ENCODE data around the gene MORN1. TPM values are rescaled to one million over a fixed set of nuclear protein-coding genes. Genes with fewer than 3 reads are reported as not detected.

Gene MORN1
- total RNA-seq, 1 experiment from 2014 or later: 47.8 TPM

- no peaks in the 10 kb centered on the region for H3K79me2 ChIP-seq (ENCODE audit: low read depth)
- no peaks in the 10 kb centered on the region for H3K9me2 ChIP-seq (ENCODE audit: insufficient read depth)
- intact Hi-C loops (cut with micrococcal nuclease; ENCODE audit: unreplicated experiment): no loop called here
- no peak overlapping the region for H2AFZ ChIP-seq
- H3K27me3 ChIP-seq (ENCODE audit: insufficient read depth, low read depth): no peaks in the 10 kb centered on the region
- no peak for DNase-seq
- no peaks in the 10 kb centered on the region for H3K9me3 ChIP-seq (ENCODE audit: insufficient read depth, low read depth)
- no peaks in the 10 kb centered on the region for H3K4me1 ChIP-seq (replicated peaks; ENCODE audit: insufficient read depth)
- TF ChIP-seq EZH2 (IDR thresholded peaks at IDR 0.05; ENCODE audit: low read depth) (no peak), CTCF (conservative IDR thresholded peaks at IDR 0.05) (no peak)
- ChIA-PET CTCF (no interaction called here), POLR2A (ENCODE audit: unreplicated experiment) (no interaction called here)
- H3K27ac ChIP-seq: no peak overlapping the region
- no peaks in the 10 kb centered on the region for H3F3A ChIP-seq (ENCODE audit: insufficient read depth, low read depth)
- H3K36me3 ChIP-seq (ENCODE audit: low read depth): no peaks in the 10 kb centered on the region
- BruUV-seq (replicated peaks): no TSS peak
- no peak overlapping the region for H3K4me3 ChIP-seq
- peaks cover 5% of the 10 kb centered on the region; the same call in 1 of the 2 replicates for H4K20me1 ChIP-seq (ENCODE audit: insufficient read depth)
- H3K4me2 ChIP-seq: no peak overlapping the region
These were observed 7.8 kb downstream of the MORN1 start for GRCh38 chr1:2383576-2383975.

- intact Hi-C loops (cut with micrococcal nuclease; ENCODE audit: unreplicated experiment): no loop called here
- H3K9me3 ChIP-seq (ENCODE audit: insufficient read depth, low read depth): no peaks in the 10 kb centered on the region
- H2AFZ ChIP-seq: no peak overlapping the region
- POLR2A ChIA-PET (ENCODE audit: unreplicated experiment): no interaction called here
- H3F3A ChIP-seq (ENCODE audit: insufficient read depth, low read depth): no peaks in the 10 kb centered on the region
- peak in 1 of 2 experiments; percentile 48 for DNase-seq
- CTCF ChIA-PET: interaction anchor here (1.3 to 1.7 kb wide), 2 partner anchors 184 to 187 kb away, joined by 15 to 17 read pairs; partner anchors contain the start of gene FAAP20
- H3K9me2 ChIP-seq (ENCODE audit: insufficient read depth): no peaks in the 10 kb centered on the region
- H3K27ac ChIP-seq: no peak overlapping the region
- H3K4me3 ChIP-seq: no peak overlapping the region
- no peaks in the 10 kb centered on the region for H3K36me3 ChIP-seq (ENCODE audit: low read depth)
- H3K27me3 ChIP-seq (ENCODE audit: insufficient read depth, low read depth): no peaks in the 10 kb centered on the region
- peaks cover 5% of the 10 kb centered on the region; the same call in 1 of the 2 replicates for H4K20me1 ChIP-seq (ENCODE audit: insufficient read depth)
- BruUV-seq (replicated peaks): no TSS peak
- TF ChIP-seq CTCF (conservative IDR thresholded peaks at IDR 0.05) (peak; percentile 64), EZH2 (IDR thresholded peaks at IDR 0.05; ENCODE audit: low read depth) (no peak)
- no peaks in the 10 kb centered on the region for H3K79me2 ChIP-seq (ENCODE audit: low read depth)
- H3K4me2 ChIP-seq: no peak overlapping the region
- no peaks in the 10 kb centered on the region for H3K4me1 ChIP-seq (replicated peaks; ENCODE audit: insufficient read depth)
These were observed 8.6 kb downstream of the MORN1 start for GRCh38 chr1:2382621-2383361.

- intact Hi-C loops (cut with micrococcal nuclease; ENCODE audit: unreplicated experiment): loop anchor here (1.0 kb wide), 2 partner anchors 183 to 187 kb away; no protein-coding TSS in a partner anchor
- Histone ChIP-seq H3K4me3 (no peak overlapping the region), H3K9me3 (ENCODE audit: insufficient read depth, low read depth) (no peaks in the 10 kb centered on the region), H3K4me1 (replicated peaks; ENCODE audit: insufficient read depth) (no peaks in the 10 kb centered on the region), H2AFZ (no peak overlapping the region), H3K79me2 (ENCODE audit: low read depth) (no peaks in the 10 kb centered on the region), H3K27ac (no peak overlapping the region), H4K20me1 (ENCODE audit: insufficient read depth) (peaks cover 5% of the 10 kb centered on the region; the same call in 1 of the 2 replicates), H3K9me2 (ENCODE audit: insufficient read depth) (no peaks in the 10 kb centered on the region), H3K36me3 (ENCODE audit: low read depth) (no peaks in the 10 kb centered on the region), H3K27me3 (ENCODE audit: insufficient read depth, low read depth) (no peaks in the 10 kb centered on the region), H3K4me2 (no peak overlapping the region), H3F3A (ENCODE audit: insufficient read depth, low read depth) (no peaks in the 10 kb centered on the region)
- peak; percentile 47 to 72 for DNase-seq
- CTCF ChIA-PET: interaction anchor here (0.6 to 1.7 kb wide), 3 partner anchors 78 to 187 kb away, joined by 5 to 17 read pairs (median 15); partner anchors contain the start of gene FAAP20
- BruUV-seq (replicated peaks): no TSS peak
- TF ChIP-seq CTCF (conservative IDR thresholded peaks at IDR 0.05) (peak; percentile 86), EZH2 (IDR thresholded peaks at IDR 0.05; ENCODE audit: low read depth) (no peak)
- POLR2A ChIA-PET (ENCODE audit: unreplicated experiment): interaction anchor here (0.6 to 1.4 kb wide), 2 partner anchors 147 to 183 kb away, joined by 12 to 13 read pairs; no protein-coding TSS in a partner anchor
These were observed 9.4 kb downstream of the MORN1 start for GRCh38 chr1:2381741-2382620.
